Mucosa of stomach (tissue), 1 donor: ENCODE data around the gene HOXB7.

Experiments
- H3K27me3 ChIP-seq: one replicate; pipeline ENCODE4 v1.7.0; 2013; ENCODE audit warnings: mild to moderate bottlenecking, low read length; ENCODE audit not compliant: control insufficient read depth, insufficient read depth
- H3K36me3 ChIP-seq: one replicate; pipeline ENCODE4 v1.7.0; 2013; ENCODE audit warnings: low read length; ENCODE audit not compliant: control insufficient read depth, insufficient read depth
- H3K4me1 ChIP-seq: one replicate; pipeline ENCODE4 v1.7.0; 2013; ENCODE audit warnings: mild to moderate bottlenecking, low read length; ENCODE audit not compliant: control insufficient read depth, insufficient read depth
- H3K4me3 ChIP-seq: one replicate; pipeline ENCODE4 v1.7.0; 2013; ENCODE audit warnings: low read length
- H3K9ac ChIP-seq: one replicate; pipeline ENCODE4 v1.7.0; 2013; ENCODE audit warnings: mild to moderate bottlenecking, low read length, moderate library complexity
- H3K9me3 ChIP-seq: one replicate; pipeline ENCODE4 v1.7.0; 2013; ENCODE audit warnings: mild to moderate bottlenecking, low read length, moderate library complexity; ENCODE audit not compliant: control insufficient read depth
- donor health status: Pancreatic carcinoma.

HOXB7 gene

DNA sequence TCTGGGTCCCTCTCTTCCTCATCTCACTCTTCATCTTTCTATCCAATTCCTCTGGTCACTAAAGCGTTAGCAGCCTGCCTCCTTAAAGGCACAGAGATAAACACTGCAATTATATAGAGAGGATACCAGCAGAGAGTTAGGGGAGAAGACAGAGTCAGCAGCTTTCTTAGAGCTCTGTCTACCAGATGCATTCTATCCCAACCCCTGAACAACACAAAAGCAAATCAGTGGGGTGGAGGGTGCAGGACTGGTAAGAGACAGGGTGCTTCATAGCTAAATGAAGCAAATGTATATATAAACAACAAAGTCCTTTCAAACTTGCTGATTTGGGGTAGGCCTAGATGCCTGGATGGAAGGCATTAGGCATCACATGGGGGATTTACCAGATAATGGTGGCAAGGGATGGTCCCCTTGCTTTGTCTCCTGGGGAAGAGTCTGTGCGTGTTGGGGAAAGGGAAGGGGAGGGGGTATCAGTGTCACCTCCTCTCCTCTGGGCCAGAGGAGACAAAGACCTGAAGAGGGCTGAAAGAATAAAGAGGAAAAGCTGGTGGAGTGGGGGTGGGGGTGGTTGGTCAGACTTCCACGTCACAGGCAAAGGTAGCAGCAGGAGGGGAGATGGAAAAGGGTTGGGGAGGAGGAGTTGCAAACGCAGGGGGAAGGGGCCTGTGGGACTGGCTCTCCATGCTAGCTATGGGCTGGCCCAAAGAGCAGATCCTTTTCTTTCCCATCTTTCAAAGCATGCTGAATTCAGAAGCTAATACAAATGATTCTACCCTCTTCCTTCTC is 44.7 kb downstream of the HOXB7 start:
- no peaks in the 10 kb centered on the region for H3K9me3 ChIP-seq
- peaks cover 29% of the 10 kb centered on the region for H3K4me1 ChIP-seq
- H3K36me3 ChIP-seq = no peaks in the 10 kb centered on the region
- no peak overlapping the region for H3K4me3 ChIP-seq
- H3K9ac ChIP-seq = no peak overlapping the region
- peaks cover 96% of the 10 kb centered on the region for H3K27me3 ChIP-seq

GRCh38 chr17:48565022-48565554 is 45.7 kb downstream of the HOXB7 start:
- peaks cover 92% of the 10 kb centered on the region for H3K27me3 ChIP-seq
- H3K9ac ChIP-seq = no peak overlapping the region
- H3K4me3 ChIP-seq = no peak overlapping the region
- peaks cover 38% of the 10 kb centered on the region for H3K4me1 ChIP-seq
- no peaks in the 10 kb centered on the region for H3K9me3 ChIP-seq
- no peaks in the 10 kb centered on the region for H3K36me3 ChIP-seq

GRCh38 chr17:48564188-48565021 is 46.4 kb downstream of the HOXB7 start:
- Histone ChIP-seq H3K27me3 (peaks cover 92% of the 10 kb centered on the region), H3K9me3 (no peaks in the 10 kb centered on the region), H3K9ac (no peak overlapping the region), H3K4me3 (no peak overlapping the region), H3K4me1 (peaks cover 38% of the 10 kb centered on the region), H3K36me3 (no peaks in the 10 kb centered on the region)

DNA sequence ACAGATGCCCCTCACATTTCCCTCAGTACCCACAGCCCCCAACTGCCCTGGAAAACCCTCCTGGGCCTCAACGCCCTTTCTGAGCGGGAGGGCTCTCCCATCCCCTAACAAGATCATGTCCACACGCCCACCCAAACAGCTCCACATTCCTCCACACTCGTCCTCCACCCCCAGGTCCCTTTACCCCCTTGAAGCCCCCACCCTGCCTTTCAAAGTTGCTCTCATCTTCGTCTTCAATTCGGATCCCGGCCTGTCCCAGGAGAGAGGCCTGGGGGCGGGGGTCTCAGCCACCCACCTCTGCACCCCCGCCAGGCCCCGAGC is 47.0 kb downstream of the HOXB7 start:
- no peak overlapping the region for H3K9ac ChIP-seq
- peaks cover 92% of the 10 kb centered on the region for H3K27me3 ChIP-seq

DNA sequence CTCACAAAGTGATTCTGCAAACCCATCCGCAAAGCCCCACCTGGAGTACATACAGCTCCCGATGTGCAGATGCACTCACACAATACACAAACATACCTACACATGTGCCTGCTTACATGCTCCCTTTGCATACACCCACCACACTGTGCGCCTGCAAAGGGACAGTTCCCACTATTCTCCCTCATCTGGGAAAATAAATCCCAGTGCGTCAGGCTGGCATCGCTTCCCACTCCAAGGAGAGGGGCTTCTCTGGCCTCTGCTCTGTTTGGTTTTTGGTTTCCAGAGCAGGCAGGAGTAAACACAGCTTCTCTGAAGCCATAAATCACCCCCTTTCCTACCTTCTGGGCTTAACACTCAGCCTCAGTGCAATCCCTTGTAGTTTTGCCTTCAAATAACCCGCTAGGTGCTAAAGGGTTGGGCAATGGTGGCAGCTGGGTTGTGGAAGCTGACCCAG is 47.4 kb downstream of the HOXB7 start:
- Histone ChIP-seq H3K4me1 (peaks cover 38% of the 10 kb centered on the region), H3K36me3 (no peaks in the 10 kb centered on the region), H3K9ac (no peak overlapping the region), H3K9me3 (no peaks in the 10 kb centered on the region), H3K4me3 (no peak overlapping the region), H3K27me3 (peaks cover 92% of the 10 kb centered on the region)

More for the DNA sequence above, 47.0 kb downstream of the HOXB7 start:
- Histone ChIP-seq H3K4me1 (peaks cover 38% of the 10 kb centered on the region), H3K9me3 (no peaks in the 10 kb centered on the region), H3K36me3 (no peaks in the 10 kb centered on the region), H3K4me3 (no peak overlapping the region)

DNA sequence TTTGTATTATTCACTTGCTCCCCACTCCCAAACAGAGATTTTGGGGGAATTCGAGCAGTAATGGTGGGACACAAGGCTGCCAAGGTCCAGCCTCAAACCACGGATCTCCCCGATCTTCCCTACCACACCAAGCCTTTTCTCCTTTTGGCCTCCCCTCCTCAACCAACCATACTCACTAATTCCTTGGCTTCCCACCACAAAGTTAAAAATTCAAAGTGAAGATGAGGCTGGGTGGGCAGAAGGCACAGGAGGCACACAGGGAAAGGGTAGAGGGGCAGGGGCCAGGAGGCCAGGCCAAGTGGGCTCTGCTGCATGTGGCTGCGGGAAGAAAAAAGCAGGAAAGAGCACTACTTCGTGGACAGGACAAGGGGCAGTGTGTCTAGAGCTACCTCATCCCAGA is 47.9 kb downstream of the HOXB7 start:
- Histone ChIP-seq H3K4me1 (peaks cover 37% of the 10 kb centered on the region), H3K27me3 (peaks cover 92% of the 10 kb centered on the region), H3K9ac (no peak overlapping the region), H3K4me3 (no peak overlapping the region), H3K36me3 (no peaks in the 10 kb centered on the region), H3K9me3 (no peaks in the 10 kb centered on the region)

- Histone ChIP-seq H3K4me1 (peaks cover 34% of the 10 kb centered on the region), H3K36me3 (no peaks in the 10 kb centered on the region), H3K4me3 (no peak overlapping the region), H3K27me3 (peaks cover 92% of the 10 kb centered on the region), H3K9ac (no peak overlapping the region), H3K9me3 (no peaks in the 10 kb centered on the region)
Measured at GRCh38 chr17:48561884-48562810, 48.7 kb downstream of the HOXB7 start.

DNA sequence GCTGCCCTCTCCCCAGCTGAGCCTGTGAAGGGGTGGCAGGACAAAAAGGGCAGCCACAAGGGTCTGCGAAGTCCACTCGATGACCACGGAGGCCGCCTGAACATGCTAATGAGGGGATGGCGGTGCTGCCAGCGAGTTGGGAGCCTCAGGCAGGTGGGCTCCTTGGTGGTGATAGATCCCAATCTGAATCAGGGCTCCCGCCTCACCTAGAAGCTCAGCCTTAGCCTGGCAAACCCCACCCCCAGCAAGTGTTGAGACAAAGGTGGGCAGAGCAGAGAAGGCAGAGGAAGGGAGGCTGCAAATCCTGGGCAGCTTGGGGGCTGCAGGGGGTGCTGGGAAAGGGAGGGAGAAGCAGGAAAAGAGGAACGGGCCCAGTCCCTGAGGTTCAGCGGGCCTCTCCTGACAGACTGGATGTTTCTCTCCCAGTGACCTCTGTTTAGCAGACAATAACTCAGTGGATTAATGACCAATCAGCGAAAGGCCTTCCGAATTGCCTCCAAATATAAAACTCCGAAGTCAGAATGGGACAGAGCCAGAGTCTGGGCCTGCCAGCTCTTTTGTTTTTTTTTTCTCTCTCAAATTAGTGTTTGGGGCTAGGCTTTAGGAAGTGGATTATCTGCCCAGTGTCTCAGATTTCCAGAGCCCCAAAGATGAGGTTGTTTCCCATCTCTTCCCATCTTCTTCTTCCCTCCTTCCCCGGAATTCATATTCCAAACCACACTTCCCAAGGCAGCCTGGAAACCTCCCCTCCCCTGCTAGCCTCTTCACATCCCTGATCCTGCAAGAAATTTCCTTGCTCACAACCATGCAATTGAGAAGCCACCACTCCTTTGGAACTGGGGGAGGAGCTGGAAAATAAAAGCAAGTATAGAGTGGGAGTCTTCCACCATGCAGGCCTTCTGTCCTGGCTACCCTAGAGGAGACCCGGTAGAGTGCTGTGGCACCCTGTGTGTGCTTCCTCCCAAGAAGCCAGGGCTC is 50.7 kb downstream of the HOXB7 start:
- H3K27me3 ChIP-seq = peaks cover 90% of the 10 kb centered on the region
- H3K9ac ChIP-seq = no peak overlapping the region
- H3K4me3 ChIP-seq = no peak overlapping the region
- H3K36me3 ChIP-seq = no peaks in the 10 kb centered on the region
- H3K4me1 ChIP-seq = peaks cover 34% of the 10 kb centered on the region
- H3K9me3 ChIP-seq = no peaks in the 10 kb centered on the region

GRCh38 chr17:48559122-48559839 is 51.5 kb downstream of the HOXB7 start:
- no peaks in the 10 kb centered on the region for H3K36me3 ChIP-seq
- H3K9me3 ChIP-seq = no peaks in the 10 kb centered on the region
- peaks cover 90% of the 10 kb centered on the region for H3K27me3 ChIP-seq
- H3K4me1 ChIP-seq = peaks cover 37% of the 10 kb centered on the region
- no peak overlapping the region for H3K9ac ChIP-seq
- no peak overlapping the region for H3K4me3 ChIP-seq

DNA sequence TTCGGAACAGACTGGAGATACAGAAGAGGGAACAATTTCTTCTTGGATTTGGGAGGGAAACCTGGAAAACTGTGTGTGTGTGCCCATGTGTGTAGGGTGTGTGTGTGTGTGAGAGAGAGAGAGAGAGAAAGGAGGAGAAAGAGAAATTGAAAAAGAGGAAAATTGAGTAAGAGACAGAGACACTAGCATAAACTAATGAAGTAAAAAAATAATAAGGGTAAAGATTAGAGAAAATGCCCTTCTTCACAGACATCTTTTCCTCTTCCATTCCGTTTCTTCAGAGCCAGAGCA is 52.0 kb downstream of the HOXB7 start:
- Histone ChIP-seq H3K4me3 (no peak overlapping the region), H3K9ac (no peak overlapping the region), H3K27me3 (peaks cover 93% of the 10 kb centered on the region), H3K36me3 (no peaks in the 10 kb centered on the region), H3K9me3 (no peaks in the 10 kb centered on the region), H3K4me1 (peaks cover 37% of the 10 kb centered on the region)
